HG03095 (cell line): ENCODE measurements around the gene STMN1.

Experiments
- ATAC-seq: cut with Tn5 transposase; IDR thresholded peaks from one replicate; pipeline ENCODE4 v1.9.1; 2021; ENCODE audit warnings: moderate library complexity; ENCODE audit not compliant: unreplicated experiment

The STMN1 gene

DNA sequence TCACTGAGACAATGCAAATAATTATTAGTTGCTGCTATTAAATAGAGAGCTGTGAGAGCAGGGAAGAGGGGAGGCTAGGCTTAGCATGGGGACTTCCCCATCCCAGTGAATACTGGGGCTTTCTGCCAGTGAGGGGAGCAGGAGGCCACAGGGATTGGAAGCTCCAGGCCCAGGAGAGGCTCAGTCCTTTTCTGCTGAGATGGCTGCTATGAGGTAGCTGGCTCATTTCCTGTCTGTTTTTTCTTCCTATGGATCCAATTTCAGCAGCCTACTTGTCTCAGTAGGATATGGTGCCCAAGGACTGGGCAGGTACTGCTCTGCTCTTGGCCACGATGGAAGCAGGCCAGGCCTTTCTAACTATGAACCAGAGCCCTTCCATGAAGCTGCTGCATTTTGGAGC, 10.0 kb downstream of the STMN1 start:
- no peak for ATAC-seq

DNA sequence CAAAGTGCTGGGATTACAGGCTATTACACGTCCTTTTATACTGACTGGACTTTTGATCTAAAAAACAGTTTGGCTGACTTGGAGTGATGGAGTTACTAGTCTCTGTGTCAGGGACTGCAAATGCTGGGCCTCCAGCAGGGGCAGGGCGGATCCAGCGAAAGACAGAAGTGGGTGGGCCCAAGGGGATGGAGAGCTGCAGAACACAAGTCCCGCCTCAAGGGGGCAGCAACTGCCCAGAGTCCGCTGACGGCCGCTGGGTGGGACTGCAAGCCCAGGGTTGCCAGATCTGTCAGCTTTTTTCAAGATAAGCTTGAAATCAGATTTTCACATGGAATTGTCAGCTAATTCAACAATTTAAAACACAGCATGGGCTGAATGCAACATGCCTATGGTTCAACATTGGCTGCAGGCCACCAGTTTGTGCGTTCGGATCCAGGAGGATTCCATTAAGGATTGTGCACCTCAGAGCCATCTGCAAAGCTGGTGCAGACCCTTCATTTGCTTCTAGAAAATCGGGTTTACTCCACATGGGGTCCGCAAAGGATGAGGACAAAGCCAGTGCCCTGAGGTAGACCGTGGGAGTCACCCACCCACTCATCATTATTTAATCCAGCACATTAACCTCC, 10.7 kb downstream of the STMN1 start:
- ATAC-seq: no peak

DNA sequence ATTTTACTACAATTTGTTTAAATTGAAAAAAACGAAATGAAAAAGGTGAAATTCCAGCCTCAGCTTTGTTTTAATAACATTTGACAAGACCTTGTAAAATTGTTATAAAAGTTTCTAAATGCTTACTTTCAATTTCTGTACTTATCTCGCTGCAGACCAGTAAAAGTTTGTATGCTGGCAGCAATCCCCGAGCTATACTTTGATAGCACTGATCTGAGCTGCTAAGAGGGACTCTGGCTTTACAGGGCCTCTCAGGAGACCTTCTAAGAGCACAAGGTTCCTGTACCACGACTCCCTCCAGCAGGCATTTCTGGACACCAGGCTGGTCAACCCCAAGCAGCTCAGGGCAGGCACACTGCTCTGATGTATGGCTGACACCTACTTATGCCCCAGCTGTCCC, 13.1 kb downstream of the STMN1 start:
- ATAC-seq: no peak

DNA sequence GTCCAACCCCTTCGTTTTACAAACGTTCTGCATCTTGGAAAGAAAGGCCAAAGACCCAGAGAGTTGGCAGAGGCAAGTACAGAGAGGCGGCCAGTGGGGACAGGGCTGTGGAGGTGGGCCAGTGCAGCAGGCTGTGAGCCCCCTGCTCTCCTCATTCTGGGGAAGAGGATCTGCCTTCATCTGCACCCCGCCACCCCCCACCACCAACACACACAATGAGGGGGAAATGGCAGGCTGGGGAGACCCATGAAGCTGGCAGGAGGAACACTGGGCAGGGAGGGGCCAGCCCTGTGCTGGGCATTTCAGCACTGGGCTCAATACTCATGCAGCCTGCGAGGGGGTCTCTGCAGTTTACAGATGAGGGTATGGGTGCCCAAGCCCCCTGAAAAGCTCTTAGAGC, 14.6 kb downstream of the STMN1 start:
- ATAC-seq: no peak

DNA sequence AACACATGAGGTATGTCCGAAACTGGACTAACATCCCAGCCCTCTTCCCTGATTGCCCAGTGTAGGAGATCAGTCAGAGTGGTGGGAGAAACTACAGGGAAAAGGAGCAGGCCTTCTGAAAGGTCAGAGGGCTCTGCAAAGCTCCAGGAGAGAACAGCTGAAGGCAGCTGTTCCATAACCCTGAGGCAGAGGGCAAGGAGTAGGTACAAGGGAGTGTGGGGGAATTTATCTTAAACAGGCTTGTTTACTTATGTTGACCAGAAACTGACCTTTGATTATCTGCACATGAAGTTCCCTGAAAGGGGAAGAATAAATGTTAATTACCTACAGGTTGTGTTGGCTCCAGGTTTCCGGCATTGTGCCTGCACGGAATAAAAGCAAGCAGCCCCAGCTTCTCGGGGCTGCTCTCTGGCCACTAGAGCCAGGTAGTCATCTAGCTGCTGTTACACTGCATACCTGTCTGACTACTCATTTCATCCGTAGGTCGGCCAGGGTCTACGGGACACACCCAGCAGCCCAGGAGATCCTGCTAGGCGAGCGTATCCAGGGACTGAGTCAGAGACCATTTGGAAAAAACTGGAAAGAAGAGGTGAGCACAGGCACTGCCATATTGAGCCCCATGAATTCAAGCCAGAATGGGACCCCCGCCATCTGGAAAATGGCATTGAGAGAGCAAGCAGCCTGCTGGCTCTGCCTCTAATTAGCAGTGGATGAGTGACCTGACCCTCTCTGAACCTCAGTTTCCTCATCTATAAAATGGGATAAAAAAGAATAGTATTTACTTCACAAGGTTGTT, 15.8 kb downstream of the STMN1 start:
- ATAC-seq: no peak

DNA sequence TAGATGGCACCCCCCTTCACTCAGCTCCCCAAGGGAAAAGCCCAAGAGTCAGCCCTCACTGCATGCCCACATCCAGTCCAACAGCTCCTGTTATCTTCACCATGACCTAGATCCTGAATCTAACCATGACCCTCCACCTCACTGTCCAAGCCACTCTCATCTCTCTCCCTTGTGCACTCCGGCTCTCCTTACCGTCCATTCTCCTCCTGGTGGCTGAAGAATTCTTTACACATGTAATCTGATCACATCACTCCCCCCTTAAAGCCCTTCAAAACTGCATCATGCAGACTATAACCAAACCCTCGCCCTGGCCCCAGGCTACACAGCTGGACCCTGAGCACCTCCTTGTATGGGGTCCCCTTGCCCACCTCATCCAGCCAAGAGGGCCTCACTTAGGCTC, 16.7 kb downstream of the STMN1 start:
- no peak for ATAC-seq

DNA sequence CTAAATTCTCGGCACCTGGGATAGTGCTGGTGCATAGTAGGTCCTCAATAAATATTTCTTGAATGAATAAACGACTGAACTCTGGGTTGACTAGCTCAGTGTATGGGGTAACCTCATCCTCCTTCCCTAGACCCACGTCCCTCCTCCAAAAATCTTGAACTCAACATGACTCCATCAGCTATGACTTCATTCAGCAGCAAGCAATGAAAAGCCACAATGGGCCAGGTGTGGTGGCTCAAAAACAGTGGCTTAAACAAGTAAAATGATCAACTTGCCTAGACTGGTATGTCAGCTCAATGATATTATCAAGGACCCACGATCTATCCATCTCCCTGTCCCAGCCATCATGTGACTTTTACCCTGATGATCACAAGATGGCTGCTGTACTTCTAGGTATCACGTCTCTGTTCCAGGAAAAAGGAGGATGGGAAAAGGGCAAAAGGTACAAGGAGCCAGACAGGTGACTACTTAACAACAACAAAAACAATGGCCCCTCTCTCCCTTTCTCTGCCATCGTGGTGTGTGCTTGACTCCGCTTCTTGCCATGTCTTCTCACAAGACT, 17.7 kb downstream of the STMN1 start:
- ATAC-seq: no peak

DNA sequence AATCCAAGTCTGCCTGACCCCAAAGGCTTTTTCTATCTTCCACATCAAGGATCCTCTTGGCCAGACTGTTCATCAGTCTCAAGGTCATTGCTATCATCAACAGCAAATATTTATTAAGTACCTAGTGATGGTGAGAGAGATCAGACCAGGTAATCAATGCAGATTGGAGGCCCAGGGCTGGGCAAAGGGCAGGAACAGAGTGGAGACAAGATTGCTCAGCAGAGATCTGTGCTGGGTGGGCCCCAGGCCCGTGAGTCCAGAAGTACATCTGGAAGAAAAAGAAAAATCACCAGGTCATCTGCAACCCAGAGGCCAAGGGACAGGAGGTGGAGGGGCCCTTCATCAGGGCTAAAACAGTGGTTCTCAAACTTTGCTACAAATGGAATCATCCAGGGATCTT, 20.6 kb downstream of the STMN1 start:
- ATAC-seq: no peak

DNA sequence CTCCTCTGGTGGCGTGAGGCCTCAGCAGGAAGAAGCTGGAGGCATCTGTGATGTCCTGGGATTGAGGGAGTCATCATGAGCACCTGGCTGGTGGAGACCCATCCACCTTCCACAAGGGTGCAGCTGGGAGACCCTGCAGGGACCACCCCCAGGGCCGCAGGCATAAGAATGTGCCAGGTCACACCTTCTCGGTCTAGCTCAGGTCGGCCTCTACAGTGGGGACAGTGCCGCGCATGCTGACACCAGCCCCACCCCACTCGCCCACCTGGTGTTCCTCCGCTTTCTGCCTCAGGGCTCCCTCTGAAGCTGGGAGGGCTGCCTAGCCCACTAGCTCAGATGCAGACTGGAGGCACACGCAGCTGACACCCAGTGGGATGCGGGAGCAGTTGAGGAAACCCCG, 25.0 kb downstream of the STMN1 start:
- no peak for ATAC-seq

DNA sequence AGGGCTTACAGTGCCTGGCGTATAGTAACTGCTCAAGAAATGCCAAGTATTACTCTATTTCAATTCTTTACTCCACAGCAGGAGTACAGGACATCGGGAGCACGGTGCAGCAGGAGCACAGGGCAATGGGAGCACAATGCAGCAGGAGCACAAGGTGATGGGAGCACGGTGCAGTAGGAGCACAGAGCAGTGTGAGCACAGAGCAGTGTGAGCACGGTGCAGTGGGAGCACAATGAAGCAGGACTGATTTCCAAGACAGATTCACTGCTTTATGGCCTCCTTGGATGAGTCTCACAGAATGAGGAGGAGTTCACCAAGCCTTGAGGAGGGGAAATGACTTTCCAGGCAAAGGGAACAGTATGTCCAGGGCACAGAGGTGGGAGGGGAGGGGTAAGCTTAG, 25.7 kb downstream of the STMN1 start:
- no peak for ATAC-seq

DNA sequence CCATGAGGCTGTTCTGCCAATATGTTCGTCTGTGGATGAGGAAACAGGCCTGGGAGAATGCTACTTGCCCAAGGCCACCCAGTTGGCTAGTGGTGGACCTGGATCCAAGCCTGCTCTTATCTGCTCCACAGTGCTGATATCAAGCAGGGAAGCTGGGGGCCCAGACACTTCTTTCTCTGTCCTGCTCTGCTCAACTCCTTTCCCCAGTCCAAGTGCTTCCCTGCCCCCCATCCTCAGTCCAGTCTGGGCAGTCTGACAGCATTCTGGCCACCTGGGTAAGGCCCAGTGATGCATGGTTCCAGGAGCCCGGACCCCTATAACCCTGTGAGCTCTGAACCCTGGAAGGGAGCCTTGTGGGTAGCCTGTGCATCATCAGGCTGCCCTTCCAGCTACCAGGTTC, 26.5 kb downstream of the STMN1 start:
- no peak for ATAC-seq

DNA sequence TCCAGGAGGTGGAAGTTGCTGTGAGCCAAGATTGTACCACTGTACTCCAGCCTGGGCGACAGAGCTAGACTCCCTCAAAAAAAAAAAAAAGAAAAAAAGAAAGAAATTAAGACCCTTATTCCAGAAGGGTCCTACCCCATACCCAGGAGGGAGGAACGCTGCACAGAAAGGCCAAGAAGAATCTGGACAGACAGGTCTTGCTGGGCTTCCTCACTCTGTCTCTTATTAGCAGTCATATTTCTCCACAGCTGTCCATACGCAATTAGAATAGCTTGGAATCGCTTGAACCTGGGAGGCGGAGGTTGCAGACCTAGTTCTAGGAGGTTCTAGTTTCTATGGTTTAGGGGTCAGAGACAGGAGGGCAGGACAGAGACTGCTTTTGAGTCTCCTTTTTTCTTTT, 27.5 kb downstream of the STMN1 start:
- ATAC-seq: no peak

DNA sequence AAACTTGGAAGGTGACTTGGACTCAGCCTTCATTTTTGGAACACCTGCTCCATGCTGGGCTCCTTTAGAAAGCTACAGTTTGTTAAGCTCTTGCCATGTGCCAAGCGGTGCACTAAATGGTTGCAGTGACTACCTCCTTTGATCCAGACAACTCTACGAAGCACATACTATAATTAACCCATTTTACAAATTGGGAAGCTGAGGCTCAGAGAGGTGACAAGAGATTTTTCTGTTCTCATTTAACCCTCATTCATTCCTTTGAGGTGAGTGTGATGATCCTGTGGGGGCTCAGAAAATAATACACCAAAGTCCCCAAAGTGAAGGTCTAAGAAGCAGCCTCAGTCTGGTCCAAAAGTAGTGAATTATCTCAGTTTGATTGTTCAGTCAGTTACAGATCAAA, 29.1 kb downstream of the STMN1 start:
- no peak for ATAC-seq

DNA sequence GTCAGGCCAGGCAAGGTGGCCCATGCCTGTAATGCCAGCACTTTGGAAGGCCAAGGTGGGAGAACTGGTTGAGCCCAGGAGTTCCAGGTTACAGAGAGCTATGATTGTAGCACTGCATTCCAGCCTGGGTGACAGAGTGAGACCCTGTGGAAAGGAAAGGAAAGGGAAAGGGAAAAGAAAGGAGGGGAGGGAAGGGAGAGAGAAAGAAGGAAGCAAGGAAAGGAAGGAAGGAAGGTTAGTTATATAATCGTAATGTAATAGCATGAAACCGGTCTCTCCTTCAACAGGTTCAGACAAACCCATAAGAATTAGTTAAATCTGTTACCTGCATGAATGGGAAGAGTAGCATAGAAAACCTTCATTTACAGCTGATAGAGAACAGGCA, 29.5 kb downstream of the STMN1 start:
- no peak for ATAC-seq

DNA sequence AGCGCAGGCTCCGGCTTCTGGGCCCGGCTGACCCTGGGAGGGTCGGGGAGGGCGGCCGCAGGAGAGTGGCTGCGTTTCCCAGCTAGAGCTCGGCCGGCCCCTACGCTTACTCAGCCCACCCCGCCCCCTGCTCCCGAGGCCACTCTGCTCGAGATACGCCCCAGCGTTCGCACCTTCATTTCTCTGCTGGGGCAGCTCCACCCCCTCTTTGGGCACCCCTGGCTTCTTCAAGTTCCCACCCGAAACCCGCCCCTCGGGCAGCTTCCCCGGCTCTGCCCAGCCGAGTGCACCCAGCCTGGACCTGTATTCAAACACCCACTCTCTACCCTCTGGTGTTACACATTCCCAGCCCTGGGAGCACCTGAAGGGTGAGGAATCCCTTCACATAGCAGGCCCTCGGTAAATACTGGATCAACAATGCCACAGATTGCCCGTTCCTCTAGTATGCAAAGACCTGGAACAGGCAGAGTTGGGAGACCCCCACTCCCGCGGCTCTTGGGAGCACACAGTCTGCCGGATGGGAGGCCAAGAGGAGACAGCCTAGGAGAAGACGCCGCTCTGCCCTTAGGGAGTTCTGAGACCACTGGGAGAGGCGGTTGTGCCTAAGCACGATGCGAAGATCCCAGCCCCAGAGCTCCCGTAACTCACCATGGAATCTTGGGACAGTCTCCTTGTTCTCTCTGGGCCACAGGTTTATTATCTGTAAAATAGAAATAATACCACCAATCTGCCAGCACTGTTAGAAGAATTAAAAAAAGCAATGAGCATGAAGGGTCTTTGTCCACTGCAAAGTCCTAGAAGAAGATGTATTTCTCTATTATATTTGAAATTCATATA, 30.1 kb downstream of the STMN1 start:
- no peak for ATAC-seq

DNA sequence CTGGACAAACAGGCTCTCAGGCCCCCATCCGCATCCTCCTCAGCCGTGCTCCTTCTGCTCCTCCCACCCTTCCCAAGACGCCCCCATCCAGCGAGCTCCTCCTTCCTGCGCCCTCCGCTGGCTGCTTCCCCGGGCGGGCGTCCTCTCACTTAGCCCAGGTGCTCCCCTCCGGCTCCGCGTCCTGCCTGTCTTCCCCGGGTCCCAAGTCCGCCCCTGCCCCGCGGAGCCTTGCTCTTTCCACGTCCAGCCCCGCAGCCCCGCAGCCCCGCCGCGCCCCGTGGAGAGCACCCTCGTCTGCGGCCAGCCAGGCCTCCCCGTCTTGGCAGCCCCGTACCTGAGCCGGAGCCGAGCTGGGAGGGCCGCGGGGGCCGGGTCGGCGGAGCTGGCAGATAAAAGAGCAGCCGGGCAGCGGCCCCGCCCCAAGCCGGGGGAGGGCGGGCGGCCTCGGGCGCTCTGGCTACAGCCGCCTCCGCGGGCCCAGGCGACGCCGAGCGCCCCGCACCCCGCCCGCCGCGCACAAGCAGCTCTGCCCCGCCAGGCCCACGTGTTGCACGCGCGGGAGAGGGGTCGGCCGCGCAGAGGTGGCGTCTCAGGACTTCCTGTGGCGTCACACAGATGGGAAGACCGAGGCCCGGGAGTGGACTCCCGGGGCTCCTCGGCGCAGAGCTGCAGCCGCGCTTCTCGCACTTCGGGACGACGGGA, 30.9 kb downstream of the STMN1 start, which contains the start of gene PAQR7:
Gene PAQR7 (minus strand): TSS at position 555 of the 702 bp plus-strand sequence. CDS start 11,869 bp downstream, outside the sequence.
- peak; percentile 59 for ATAC-seq

DNA sequence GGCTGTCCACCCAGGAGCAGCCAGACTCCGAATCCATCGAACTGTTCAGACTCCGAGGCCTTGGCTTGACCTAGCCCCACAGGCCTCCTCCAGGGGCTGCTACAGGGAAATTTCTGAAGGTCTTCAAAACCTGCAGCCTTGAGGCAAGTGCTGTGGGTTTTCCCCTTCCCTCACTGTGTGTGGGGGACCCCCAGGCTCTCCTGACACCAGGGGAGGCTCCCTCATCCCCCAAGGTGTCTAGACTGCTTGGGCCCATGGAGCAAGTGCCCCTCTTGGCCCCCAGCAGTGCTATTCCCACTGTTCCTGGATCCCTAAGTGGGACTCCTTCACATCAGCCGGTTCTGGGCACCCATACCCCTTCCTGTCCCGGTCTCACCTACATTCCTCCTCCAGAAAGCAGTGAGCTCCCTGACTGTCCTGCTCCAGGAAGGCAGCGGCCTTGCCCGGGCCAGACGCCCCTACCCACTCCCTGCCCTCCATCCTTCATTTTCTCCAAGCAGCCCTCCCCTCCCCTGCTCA, 31.5 kb downstream of the STMN1 start:
- ATAC-seq: no peak

DNA sequence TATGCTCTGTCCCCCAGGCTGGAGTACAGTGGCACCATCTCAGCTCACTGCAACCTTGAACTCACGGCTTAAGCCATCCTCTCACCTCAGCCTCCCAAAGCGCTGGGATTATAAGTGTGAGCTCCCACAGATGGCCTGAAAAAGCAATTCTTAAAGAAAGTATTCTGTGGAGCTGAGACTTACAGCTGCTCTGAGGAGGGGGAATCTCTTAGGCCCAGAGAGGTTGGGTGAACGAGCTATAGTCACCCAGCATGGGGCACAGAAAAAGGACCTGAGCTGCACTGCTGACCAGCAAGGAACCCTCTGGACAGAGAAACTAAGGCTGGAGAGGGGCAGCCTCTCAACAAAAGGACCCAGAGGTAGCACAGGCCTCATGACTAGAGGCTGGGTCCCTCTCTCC, 32.0 kb downstream of the STMN1 start:
- ATAC-seq: no peak

DNA sequence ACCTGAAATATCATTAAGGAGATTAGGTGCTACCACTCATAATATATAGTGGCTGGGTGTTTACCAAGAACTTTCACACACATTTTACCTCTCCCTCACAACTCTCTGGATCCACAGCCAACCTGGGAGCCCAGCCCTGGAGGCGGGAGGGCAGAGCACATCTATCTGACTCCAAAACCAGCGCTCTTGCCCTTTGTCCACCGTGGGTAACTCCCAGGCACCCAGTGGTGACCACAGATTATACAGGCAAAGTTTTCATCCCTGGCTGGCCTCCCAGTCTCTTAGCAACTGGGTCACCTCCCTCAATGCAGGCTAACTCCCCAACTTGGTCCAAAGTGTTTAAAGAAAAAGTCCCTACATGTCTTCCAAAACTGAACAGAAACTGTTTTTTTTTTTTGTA, 33.1 kb downstream of the STMN1 start:
- ATAC-seq: no peak

DNA sequence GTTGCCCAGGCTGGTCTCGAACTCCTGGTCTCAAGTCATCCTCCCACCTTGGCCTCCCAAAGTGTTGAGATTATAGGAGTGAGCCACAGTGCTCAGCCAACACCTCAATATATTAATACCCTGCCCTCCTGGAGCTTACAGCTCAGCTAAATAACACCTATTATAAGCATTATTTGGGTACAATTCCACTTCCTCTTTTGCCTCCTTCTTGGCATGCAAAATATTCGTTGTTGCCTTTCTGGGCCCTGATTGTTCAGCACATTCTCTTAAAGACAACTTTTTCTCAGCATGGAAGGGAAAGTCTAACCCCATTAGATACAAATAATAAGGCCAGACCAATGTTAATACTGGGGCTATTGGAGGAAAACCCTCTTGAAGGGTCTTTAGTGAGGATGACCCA, 33.5 kb downstream of the STMN1 start:
- no peak for ATAC-seq
